OCI-M1 (cell line): ENCODE data around the gene ZNF750.

Experiments
- DNase-seq: peaks from one replicate; lab custom pipeline; 2025; lab: John Stamatoyannopoulos, UW

Gene ZNF750

GRCh38 chr17:82812058-82812457 is 27.8 kb downstream of the ZNF750 start:
- no peak for DNase-seq

- DNase-seq, result no peak
Observed at GRCh38 chr17:82810644-82811430, 29.0 kb downstream of the ZNF750 start.

GRCh38 chr17:82808921-82809905 is 30.6 kb downstream of the ZNF750 start:
- no peak for DNase-seq

- no peak for DNase-seq
Observed at GRCh38 chr17:82808006-82808405, 31.8 kb downstream of the ZNF750 start.

- no peak for DNase-seq
Observed at GRCh38 chr17:82807562-82807961, 32.3 kb downstream of the ZNF750 start.

- DNase-seq, result no peak
Observed at GRCh38 chr17:82807101-82807500, 32.7 kb downstream of the ZNF750 start.

- DNase-seq, result no peak
Observed at GRCh38 chr17:82806645-82807044, 33.2 kb downstream of the ZNF750 start.

GRCh38 chr17:82805823-82806222 is 34.0 kb downstream of the ZNF750 start:
- no peak for DNase-seq

- DNase-seq, result no peak
Observed at GRCh38 chr17:82805254-82805653, 34.6 kb downstream of the ZNF750 start.

- DNase-seq, result no peak
Observed at GRCh38 chr17:82804442-82805191, 35.2 kb downstream of the ZNF750 start.

GRCh38 chr17:82803606-82804005 is 36.2 kb downstream of the ZNF750 start:
- DNase-seq, result no peak

- DNase-seq, result no peak
Observed at GRCh38 chr17:82803185-82803584, 36.6 kb downstream of the ZNF750 start.

GRCh38 chr17:82802075-82802780 is 37.6 kb downstream of the ZNF750 start:
- no peak for DNase-seq

- DNase-seq, result no peak
Observed at GRCh38 chr17:82801377-82801970, 38.3 kb downstream of the ZNF750 start.

- DNase-seq, result no peak
Observed at GRCh38 chr17:82800885-82801284, 38.9 kb downstream of the ZNF750 start.

GRCh38 chr17:82799591-82799990 is 40.2 kb downstream of the ZNF750 start:
- DNase-seq, result no peak

- no peak for DNase-seq
Observed at GRCh38 chr17:82798752-82799151, 41.1 kb downstream of the ZNF750 start.

- DNase-seq, result no peak
Observed at GRCh38 chr17:82797061-82797460, 42.8 kb downstream of the ZNF750 start.

GRCh38 chr17:82795615-82796014 is 44.2 kb downstream of the ZNF750 start:
- DNase-seq, result no peak

- DNase-seq, result no peak
Observed at GRCh38 chr17:82794781-82795482, 44.9 kb downstream of the ZNF750 start.
